Measurements from ENCODE around the gene PLEKHB1. TPM values are rescaled to one million over a fixed set of nuclear protein-coding genes. Genes with fewer than 3 reads are reported as not detected.

Gene PLEKHB1
- total RNA-seq, 4 donors from 2014 or later, result 7.2 to 23.5 (median 9.6) TPM

GRCh38 chr11:73633999-73634398 is 12.4 kb upstream of the PLEKHB1 start:
- Histone ChIP-seq H3K27ac (no peak overlapping the region), H3K4me1 (no peaks in the 10 kb centered on the region), H3K9me3 (no peaks in the 10 kb centered on the region), H3K36me3 (no peaks in the 10 kb centered on the region), H3K27me3 (no peaks in the 10 kb centered on the region), H3K4me3 (no peak overlapping the region)
- in situ Hi-C loops (cut with MboI; ENCODE audit: low pct_ligation_motif_present in 1 of 4, low pct_unique_long_range_greater_than_20kb in 1 of 4, low sequenced_read_pairs in 3 of 4), result no loop called here
- 85 to 87% methylated on average over 1 to 2 of the region's 2 CpGs for WGBS, 2 donors (ENCODE audit: low coverage in 1 of 2)
- DNase-seq, result no peak
- intact Hi-C loops (cut with DNase I; ENCODE audit: low total_unique reads), result no loop called here
- TF ChIP-seq POLR2AphosphoS5 (IDR thresholded peaks at IDR 0.05), result no peak
- TF ChIP-seq EP300 (IDR thresholded peaks at IDR 0.05; ENCODE audit: low read depth), result no peak
- TF ChIP-seq POLR2A (IDR thresholded peaks at IDR 0.05), result no peak
- TF ChIP-seq CTCF (IDR thresholded peaks at IDR 0.05), result no peak

GRCh38 chr11:73635721-73636120 is 10.7 kb upstream of the PLEKHB1 start:
- Histone ChIP-seq H3K27ac (no peak overlapping the region), H3K4me3 (no peak overlapping the region), H3K27me3 (no peaks in the 10 kb centered on the region), H3K4me1 (no peaks in the 10 kb centered on the region), H3K36me3 (no peaks in the 10 kb centered on the region), H3K9me3 (no peaks in the 10 kb centered on the region)
- WGBS, 2 donors (ENCODE audit: low coverage in 1 of 2), result 92 to 93% methylated on average over 3 to 5 of the region's 5 CpGs
- TF ChIP-seq CTCF (IDR thresholded peaks at IDR 0.05) (no peak), POLR2AphosphoS5 (IDR thresholded peaks at IDR 0.05) (no peak), POLR2A (IDR thresholded peaks at IDR 0.05) (no peak), EP300 (IDR thresholded peaks at IDR 0.05; ENCODE audit: low read depth) (no peak)
- no peak for DNase-seq
- intact Hi-C loops (cut with DNase I; ENCODE audit: low total_unique reads), result no loop called here
- in situ Hi-C loops (cut with MboI; ENCODE audit: low pct_ligation_motif_present in 1 of 4, low pct_unique_long_range_greater_than_20kb in 1 of 4, low sequenced_read_pairs in 3 of 4), result no loop called here

- no peaks in the 10 kb centered on the region for H3K36me3 ChIP-seq
- WGBS, 2 donors (ENCODE audit: low coverage in 1 of 2), result 95% methylated on average over 5 of the region's 5 CpGs; no CpG with 5 or more reads in 1 of the 2 donors
- H3K27me3 ChIP-seq, result no peaks in the 10 kb centered on the region
- H3K27ac ChIP-seq, result no peak overlapping the region
- no peaks in the 10 kb centered on the region for H3K4me1 ChIP-seq
- intact Hi-C loops (cut with DNase I; ENCODE audit: low total_unique reads) (no loop called here), in situ Hi-C loops (cut with MboI; ENCODE audit: low pct_ligation_motif_present in 1 of 4, low pct_unique_long_range_greater_than_20kb in 1 of 4, low sequenced_read_pairs in 3 of 4) (no loop called here)
- H3K9me3 ChIP-seq, result no peaks in the 10 kb centered on the region
- H3K4me3 ChIP-seq, result no peak overlapping the region
- no peak for DNase-seq
- TF ChIP-seq POLR2A (IDR thresholded peaks at IDR 0.05) (no peak), CTCF (IDR thresholded peaks at IDR 0.05) (no peak), EP300 (IDR thresholded peaks at IDR 0.05; ENCODE audit: low read depth) (no peak), POLR2AphosphoS5 (IDR thresholded peaks at IDR 0.05) (no peak)
Observed at GRCh38 chr11:73636249-73636648, 10.1 kb upstream of the PLEKHB1 start.

- no peak for DNase-seq
- no peak for TF ChIP-seq CTCF (IDR thresholded peaks at IDR 0.05)
- no peak for TF ChIP-seq POLR2AphosphoS5 (IDR thresholded peaks at IDR 0.05)
- TF ChIP-seq EP300 (IDR thresholded peaks at IDR 0.05; ENCODE audit: low read depth), result no peak
- TF ChIP-seq POLR2A (IDR thresholded peaks at IDR 0.05), result no peak
- Histone ChIP-seq H3K9me3 (no peaks in the 10 kb centered on the region), H3K36me3 (no peaks in the 10 kb centered on the region), H3K4me1 (no peaks in the 10 kb centered on the region), H3K4me3 (no peak overlapping the region), H3K27ac (no peak overlapping the region), H3K27me3 (no peaks in the 10 kb centered on the region)
- 71 to 72% methylated on average over 1 of the region's 1 CpG for WGBS, 2 donors (ENCODE audit: low coverage in 1 of 2)
- intact Hi-C loops (cut with DNase I; ENCODE audit: low total_unique reads), result no loop called here
- in situ Hi-C loops (cut with MboI; ENCODE audit: low pct_ligation_motif_present in 1 of 4, low pct_unique_long_range_greater_than_20kb in 1 of 4, low sequenced_read_pairs in 3 of 4), result no loop called here
Observed at GRCh38 chr11:73637012-73637411, 9.4 kb upstream of the PLEKHB1 start.

Data from transverse colon (tissue), 4 donors.